ENCODE data around the gene RABEP2.

The RABEP2 gene

DNA sequence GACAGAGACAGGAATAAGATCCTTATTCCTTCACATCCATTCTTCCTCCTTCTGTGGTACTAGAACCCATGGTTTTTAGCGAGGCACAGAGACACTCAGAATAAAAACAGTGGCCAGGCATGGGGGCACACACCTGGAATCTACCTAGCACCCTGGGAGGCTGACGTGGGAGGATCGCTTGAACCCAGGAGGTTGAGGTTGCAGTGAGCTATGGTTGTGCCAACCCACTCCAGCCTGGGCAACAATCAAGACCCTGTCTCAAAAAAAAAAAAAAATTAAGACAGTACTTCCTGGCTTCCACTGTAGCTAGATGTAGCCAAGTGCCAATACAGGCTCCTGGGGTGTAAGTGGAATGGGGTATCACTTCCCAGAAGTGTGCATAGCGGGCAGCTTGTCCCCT lies 42.1 kb upstream of the RABEP2 start:
- no peaks in the 10 kb centered on the region for H3K4me1 ChIP-seq (ENCODE audit: low read length)
- TF ChIP-seq CTCF (IDR thresholded peaks at IDR 0.05; ENCODE audit: low read depth, low read length), result no peak
- H3K4me2 ChIP-seq (ENCODE audit: low read length), result no peak overlapping the region
- H3K36me3 ChIP-seq (replicated peaks; ENCODE audit: low read depth, low read length), result peaks cover 28% of the 10 kb centered on the region
- H4K20me1 ChIP-seq (ENCODE audit: insufficient read depth, low read length), result no peaks in the 10 kb centered on the region
- no peak overlapping the region for H2AFZ ChIP-seq (ENCODE audit: low read depth, low read length)
- no peaks in the 10 kb centered on the region for H3K9me3 ChIP-seq (ENCODE audit: insufficient read depth, low read length)
- no peak overlapping the region for H3K9ac ChIP-seq (ENCODE audit: low read length)
- no peak overlapping the region for H3K4me3 ChIP-seq (ENCODE audit: low read length)
- no peak overlapping the region for H3K27ac ChIP-seq (ENCODE audit: low read length)
- no peaks in the 10 kb centered on the region for H3K79me2 ChIP-seq (ENCODE audit: low read length)
- no peaks in the 10 kb centered on the region for H3K27me3 ChIP-seq (ENCODE audit: low read depth, low read length)

DNA sequence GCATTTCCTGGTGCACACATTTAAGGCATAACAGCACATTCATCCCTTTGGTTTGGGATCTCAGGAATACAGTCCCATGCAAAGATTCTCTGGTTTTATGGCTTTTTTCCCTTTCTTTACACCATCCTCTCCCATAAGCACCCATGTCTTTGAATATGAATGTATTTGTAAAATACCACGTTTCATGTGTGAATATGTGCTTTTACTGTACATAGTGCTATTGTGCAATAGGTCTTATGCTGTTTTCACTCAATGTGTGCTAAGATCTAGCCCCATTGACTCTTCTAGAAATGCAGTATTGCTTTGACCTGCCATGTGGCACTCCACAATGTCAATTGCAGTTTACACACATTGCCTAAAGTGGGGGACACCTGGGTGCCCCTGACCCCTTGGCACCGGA lies 39.5 kb upstream of the RABEP2 start:
- Histone ChIP-seq H3K9ac (ENCODE audit: low read length) (no peak overlapping the region), H3K9me3 (ENCODE audit: insufficient read depth, low read length) (no peaks in the 10 kb centered on the region), H3K36me3 (replicated peaks; ENCODE audit: low read depth, low read length) (peaks cover 41% of the 10 kb centered on the region), H3K4me1 (ENCODE audit: low read length) (no peaks in the 10 kb centered on the region), H3K27me3 (ENCODE audit: low read depth, low read length) (no peaks in the 10 kb centered on the region), H3K79me2 (ENCODE audit: low read length) (no peaks in the 10 kb centered on the region), H3K27ac (ENCODE audit: low read length) (no peak overlapping the region), H3K4me2 (ENCODE audit: low read length) (no peak overlapping the region), H3K4me3 (ENCODE audit: low read length) (no peak overlapping the region), H2AFZ (ENCODE audit: low read depth, low read length) (no peak overlapping the region), H4K20me1 (ENCODE audit: insufficient read depth, low read length) (no peaks in the 10 kb centered on the region)
- TF ChIP-seq CTCF (IDR thresholded peaks at IDR 0.05; ENCODE audit: low read depth, low read length), result no peak
- no peak for TF ChIP-seq EZH2phosphoT487 (IDR thresholded peaks at IDR 0.05; ENCODE audit: low read depth)

GRCh38 chr16:28964072-28964471 lies 39.0 kb upstream of the RABEP2 start:
- H3K9me3 ChIP-seq (ENCODE audit: insufficient read depth, low read length), result no peaks in the 10 kb centered on the region
- no peak overlapping the region for H3K4me2 ChIP-seq (ENCODE audit: low read length)
- no peak overlapping the region for H3K27ac ChIP-seq (ENCODE audit: low read length)
- H2AFZ ChIP-seq (ENCODE audit: low read depth, low read length), result no peak overlapping the region
- no peak overlapping the region for H3K9ac ChIP-seq (ENCODE audit: low read length)
- H3K36me3 ChIP-seq (replicated peaks; ENCODE audit: low read depth, low read length), result peaks cover 44% of the 10 kb centered on the region
- no peaks in the 10 kb centered on the region for H3K27me3 ChIP-seq (ENCODE audit: low read depth, low read length)
- H3K4me1 ChIP-seq (ENCODE audit: low read length), result no peaks in the 10 kb centered on the region
- TF ChIP-seq EZH2phosphoT487 (IDR thresholded peaks at IDR 0.05; ENCODE audit: low read depth) (no peak), CTCF (IDR thresholded peaks at IDR 0.05; ENCODE audit: low read depth, low read length) (no peak)
- H4K20me1 ChIP-seq (ENCODE audit: insufficient read depth, low read length), result no peaks in the 10 kb centered on the region
- no peaks in the 10 kb centered on the region for H3K79me2 ChIP-seq (ENCODE audit: low read length)
- no peak overlapping the region for H3K4me3 ChIP-seq (ENCODE audit: low read length)

DNA sequence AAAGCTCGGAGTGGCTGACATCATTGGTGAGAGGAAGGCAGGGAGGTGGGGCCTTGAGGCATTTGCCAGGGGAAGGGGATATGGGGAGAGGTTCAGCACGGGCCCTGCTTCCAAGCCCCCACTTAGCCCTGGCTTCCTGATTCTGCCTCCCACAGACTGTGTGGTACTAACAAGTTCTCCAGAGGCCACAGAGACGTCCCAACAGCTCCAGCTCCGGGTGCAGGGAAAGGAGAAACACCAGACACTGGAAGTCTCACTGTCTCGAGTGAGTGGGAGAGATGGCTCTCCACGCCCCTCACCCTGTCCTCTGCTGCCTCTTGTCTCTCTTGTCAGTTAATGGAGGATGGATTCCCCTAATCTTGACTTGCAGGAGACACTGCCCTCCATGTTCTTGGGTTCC lies 33.8 kb upstream of the RABEP2 start:
- H3K27me3 ChIP-seq (ENCODE audit: low read depth, low read length), result no peaks in the 10 kb centered on the region
- H3K79me2 ChIP-seq (ENCODE audit: low read length), result peaks cover 8% of the 10 kb centered on the region
- no peaks in the 10 kb centered on the region for H3K4me1 ChIP-seq (ENCODE audit: low read length)
- H3K4me3 ChIP-seq (ENCODE audit: low read length), result no peak overlapping the region
- TF ChIP-seq EZH2phosphoT487 (IDR thresholded peaks at IDR 0.05; ENCODE audit: low read depth) (no peak), CTCF (IDR thresholded peaks at IDR 0.05; ENCODE audit: low read depth, low read length) (no peak)
- no peaks in the 10 kb centered on the region for H4K20me1 ChIP-seq (ENCODE audit: insufficient read depth, low read length)
- H3K9me3 ChIP-seq (ENCODE audit: insufficient read depth, low read length), result no peaks in the 10 kb centered on the region
- peaks cover 67% of the 10 kb centered on the region for H3K36me3 ChIP-seq (replicated peaks; ENCODE audit: low read depth, low read length)
- H2AFZ ChIP-seq (ENCODE audit: low read depth, low read length), result no peak overlapping the region
- H3K27ac ChIP-seq (ENCODE audit: low read length), result no peak overlapping the region
- H3K9ac ChIP-seq (ENCODE audit: low read length), result no peak overlapping the region
- no peak overlapping the region for H3K4me2 ChIP-seq (ENCODE audit: low read length)

All from OCI-LY3 (cell line).